ENCODE data around the gene ZNF32. TPM values are rescaled to one million over a fixed set of nuclear protein-coding genes. Genes with fewer than 3 reads are reported as not detected.

The ZNF32 gene
- total and polyA plus RNA-seq, 2 donors (not counting 1 experiment from before 2014, with no cell fraction given): 30.6 to 60.1 TPM

- Histone ChIP-seq H3K4me2 (ENCODE audit: extremely low read depth, insufficient read depth, low read length) (no peak overlapping the region), H3K4me3 (replicated peaks in 1 of 4; ENCODE audit: control extremely low read depth in 1 of 4, insufficient read depth in 1 of 4, low read depth in 3 of 4, low read length in 4 of 4) (no peak overlapping the region), H3K9ac (ENCODE audit: insufficient read depth, low read length) (no peak overlapping the region), H3K27ac (ENCODE audit: insufficient read depth, low read length) (no peak overlapping the region), H3K4me1 (ENCODE audit: control insufficient read depth, extremely low read depth, insufficient read depth, low read length) (peaks cover 2% of the 10 kb centered on the region), H2AFZ (ENCODE audit: low read length) (no peak overlapping the region), H3K36me3 (ENCODE audit: control insufficient read depth, insufficient read depth, low read length) (no peaks in the 10 kb centered on the region), H3K79me2 (ENCODE audit: control insufficient read depth, insufficient read depth, low read length) (no peaks in the 10 kb centered on the region), H4K20me1 (ENCODE audit: control insufficient read depth, extremely low read depth, insufficient read depth, low read length) (no peaks in the 10 kb centered on the region), H3K27me3 (ENCODE audit: control insufficient read depth, insufficient read depth, low read length) (no peaks in the 10 kb centered on the region), H3K9me3 (ENCODE audit: control insufficient read depth, insufficient read depth, low read depth, low read length) (no peaks in the 10 kb centered on the region)
- no peak for TF ChIP-seq CTCF (conservative IDR thresholded peaks at IDR 0.05 in 1 of 2, IDR thresholded peaks at IDR 0.05 in 1 of 2; ENCODE audit: low read depth in 1 of 2, low read length in 2 of 2)
- TF ChIP-seq EZH2 (IDR thresholded peaks at IDR 0.05; ENCODE audit: low read length, missing control alignments): no peak
- DNase-seq (ENCODE audit: low read depth in 2 of 2): no peak
Measured at GRCh38 chr10:43599333-43599732, 49.3 kb downstream of the ZNF32 start.

- Histone ChIP-seq H3K4me3 (replicated peaks in 1 of 4; ENCODE audit: control extremely low read depth in 1 of 4, insufficient read depth in 1 of 4, low read depth in 3 of 4, low read length in 4 of 4) (no peak overlapping the region), H3K79me2 (ENCODE audit: control insufficient read depth, insufficient read depth, low read length) (no peaks in the 10 kb centered on the region), H4K20me1 (ENCODE audit: control insufficient read depth, extremely low read depth, insufficient read depth, low read length) (no peaks in the 10 kb centered on the region), H3K36me3 (ENCODE audit: control insufficient read depth, insufficient read depth, low read length) (no peaks in the 10 kb centered on the region), H2AFZ (ENCODE audit: low read length) (no peak overlapping the region), H3K4me2 (ENCODE audit: extremely low read depth, insufficient read depth, low read length) (no peak overlapping the region), H3K27ac (ENCODE audit: insufficient read depth, low read length) (no peak overlapping the region), H3K9me3 (ENCODE audit: control insufficient read depth, insufficient read depth, low read depth, low read length) (no peaks in the 10 kb centered on the region), H3K9ac (ENCODE audit: insufficient read depth, low read length) (no peak overlapping the region), H3K27me3 (ENCODE audit: control insufficient read depth, insufficient read depth, low read length) (no peaks in the 10 kb centered on the region), H3K4me1 (ENCODE audit: control insufficient read depth, extremely low read depth, insufficient read depth, low read length) (peaks cover 2% of the 10 kb centered on the region)
- peak; percentile 16 to 59 for DNase-seq (ENCODE audit: low read depth in 2 of 2)
- TF ChIP-seq EZH2 (IDR thresholded peaks at IDR 0.05; ENCODE audit: low read length, missing control alignments) (no peak), CTCF (conservative IDR thresholded peaks at IDR 0.05 in 1 of 2, IDR thresholded peaks at IDR 0.05 in 1 of 2; ENCODE audit: low read depth in 1 of 2, low read length in 2 of 2) (no peak)
Measured at GRCh38 chr10:43598446-43598845, 50.2 kb downstream of the ZNF32 start.

GRCh38 chr10:43596546-43596945 lies 52.1 kb downstream of the ZNF32 start:
- Histone ChIP-seq H3K4me3 (replicated peaks in 1 of 4; ENCODE audit: control extremely low read depth in 1 of 4, insufficient read depth in 1 of 4, low read depth in 3 of 4, low read length in 4 of 4) (no peak overlapping the region), H4K20me1 (ENCODE audit: control insufficient read depth, extremely low read depth, insufficient read depth, low read length) (no peaks in the 10 kb centered on the region), H3K9ac (ENCODE audit: insufficient read depth, low read length) (no peak overlapping the region), H3K4me2 (ENCODE audit: extremely low read depth, insufficient read depth, low read length) (no peak overlapping the region), H3K27ac (ENCODE audit: insufficient read depth, low read length) (no peak overlapping the region), H3K4me1 (ENCODE audit: control insufficient read depth, extremely low read depth, insufficient read depth, low read length) (peaks cover 2% of the 10 kb centered on the region), H3K27me3 (ENCODE audit: control insufficient read depth, insufficient read depth, low read length) (peaks cover 6% of the 10 kb centered on the region), H2AFZ (ENCODE audit: low read length) (no peak overlapping the region), H3K36me3 (ENCODE audit: control insufficient read depth, insufficient read depth, low read length) (no peaks in the 10 kb centered on the region), H3K9me3 (ENCODE audit: control insufficient read depth, insufficient read depth, low read depth, low read length) (no peaks in the 10 kb centered on the region), H3K79me2 (ENCODE audit: control insufficient read depth, insufficient read depth, low read length) (no peaks in the 10 kb centered on the region)
- TF ChIP-seq EZH2 (IDR thresholded peaks at IDR 0.05; ENCODE audit: low read length, missing control alignments) (no peak), CTCF (conservative IDR thresholded peaks at IDR 0.05 in 1 of 2, IDR thresholded peaks at IDR 0.05 in 1 of 2; ENCODE audit: low read depth in 1 of 2, low read length in 2 of 2) (no peak)
- no peak for DNase-seq (ENCODE audit: low read depth in 2 of 2)
